ENCODE data around the gene HYKK.

Gene HYKK

DNA sequence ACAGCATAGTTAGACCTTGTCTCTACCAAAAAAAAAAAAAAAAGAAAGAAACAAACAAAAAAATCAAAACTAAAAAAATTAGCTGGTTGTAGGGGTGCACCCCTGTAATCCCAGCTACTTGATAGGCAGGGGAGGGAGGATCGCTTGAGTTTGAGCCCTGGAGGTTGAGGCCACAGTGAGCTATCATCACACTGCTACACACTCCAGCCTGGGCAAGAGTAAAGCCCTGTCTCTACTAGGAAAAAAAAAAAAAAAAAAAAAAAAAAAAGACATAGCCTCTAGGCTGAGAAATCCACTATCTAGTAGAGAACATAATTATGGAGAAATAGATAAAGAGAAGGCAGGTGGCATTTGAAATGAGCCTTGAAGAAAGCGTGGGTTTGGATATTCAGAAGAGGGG lies 55.7 kb downstream of the HYKK start:
- no peak overlapping the region for H3K4me3 Mint-ChIP-seq
- DNase-seq (no peak), ATAC-seq (no peak)
- no peak overlapping the region for H3K27ac Mint-ChIP-seq
- H3K27me3 Mint-ChIP-seq, result peaks cover 20% of the 10 kb centered on the region
- H3K4me1 Mint-ChIP-seq, result peaks cover 31% of the 10 kb centered on the region
- no peaks in the 10 kb centered on the region for H3K9me3 Mint-ChIP-seq

DNA sequence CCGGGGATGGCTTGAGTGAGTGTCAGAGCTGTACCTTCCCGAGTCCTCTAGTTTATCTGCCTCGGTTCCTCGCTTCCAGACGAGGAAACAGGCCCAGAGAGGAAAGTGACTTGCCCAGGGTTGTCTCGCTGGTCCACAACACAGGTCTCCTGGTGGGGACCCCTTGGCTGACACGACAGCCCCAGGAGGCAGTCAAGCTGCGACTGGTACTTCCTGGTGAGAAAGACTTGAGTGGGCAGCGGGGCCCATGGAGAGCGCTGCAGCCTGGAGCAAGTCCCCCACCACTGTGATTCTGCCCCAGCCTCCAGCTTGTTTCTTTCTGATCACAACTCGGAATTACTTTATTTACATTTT lies 57.3 kb downstream of the HYKK start:
- Mint-ChIP-seq H3K27ac (peak overlapping the region in 1 of 2 donors; percentile 94), H3K4me1 (peaks cover 31% of the 10 kb centered on the region), H3K4me3 (peak overlapping the region; percentile 92 to 95), H3K9me3 (no peaks in the 10 kb centered on the region), H3K27me3 (peaks cover 20% of the 10 kb centered on the region)
- DNase-seq (no peak), ATAC-seq (peak; percentile 27)

DNA sequence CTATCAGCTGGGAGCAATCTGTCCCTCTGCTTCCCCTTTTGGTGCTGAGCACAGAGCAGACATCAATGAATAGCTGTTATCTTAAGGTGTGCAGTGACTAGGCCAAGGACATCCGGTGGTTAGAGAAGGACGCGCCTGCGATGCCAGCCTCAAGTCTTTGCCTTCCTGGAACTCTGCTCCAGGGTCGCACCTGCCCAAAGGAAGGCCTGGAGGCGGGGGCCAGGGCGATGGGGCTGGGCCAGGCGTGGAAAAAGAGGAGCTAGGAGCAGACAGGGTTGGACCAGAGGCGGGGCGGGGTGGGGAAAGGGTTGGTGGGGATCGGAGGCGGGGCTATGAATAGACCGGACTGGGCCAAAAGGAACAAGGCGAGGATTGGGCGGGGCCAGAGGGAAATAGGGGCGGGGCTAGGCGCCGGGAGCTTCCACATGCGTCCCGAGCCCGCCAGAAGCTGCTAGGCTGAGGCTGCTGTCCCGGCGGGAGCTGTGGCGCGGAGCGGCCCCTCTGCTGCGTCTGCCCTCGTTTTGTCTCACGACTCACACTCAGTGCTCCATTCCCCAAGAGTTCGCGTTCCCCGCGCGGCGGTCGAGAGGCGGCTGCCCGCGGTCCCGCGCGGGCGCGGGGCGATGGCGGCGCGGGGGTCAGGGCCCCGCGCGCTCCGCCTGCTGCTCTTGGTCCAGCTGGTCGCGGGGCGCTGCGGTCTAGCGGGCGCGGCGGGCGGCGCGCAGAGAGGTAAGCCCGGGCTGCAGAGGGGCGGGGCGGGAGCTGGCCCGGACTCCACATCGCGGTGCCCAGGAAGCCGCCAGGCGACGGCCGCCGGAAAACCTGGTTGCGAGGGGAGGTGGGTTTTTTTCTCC lies 57.9 kb downstream of the HYKK start, which contains the start of gene CHRNA5:
TSS of gene CHRNA5 (plus strand) at position 424 of the 854 bp plus-strand sequence. CDS start at position 624, 200 bp downstream.
- Mint-ChIP-seq H3K4me3 (peak within 1 kb of the TSS; percentile 92 to 95), H3K9me3 (no peaks in the 10 kb centered on the region), H3K27ac (peak within 1 kb of the TSS; percentile 84 to 94)

DNA sequence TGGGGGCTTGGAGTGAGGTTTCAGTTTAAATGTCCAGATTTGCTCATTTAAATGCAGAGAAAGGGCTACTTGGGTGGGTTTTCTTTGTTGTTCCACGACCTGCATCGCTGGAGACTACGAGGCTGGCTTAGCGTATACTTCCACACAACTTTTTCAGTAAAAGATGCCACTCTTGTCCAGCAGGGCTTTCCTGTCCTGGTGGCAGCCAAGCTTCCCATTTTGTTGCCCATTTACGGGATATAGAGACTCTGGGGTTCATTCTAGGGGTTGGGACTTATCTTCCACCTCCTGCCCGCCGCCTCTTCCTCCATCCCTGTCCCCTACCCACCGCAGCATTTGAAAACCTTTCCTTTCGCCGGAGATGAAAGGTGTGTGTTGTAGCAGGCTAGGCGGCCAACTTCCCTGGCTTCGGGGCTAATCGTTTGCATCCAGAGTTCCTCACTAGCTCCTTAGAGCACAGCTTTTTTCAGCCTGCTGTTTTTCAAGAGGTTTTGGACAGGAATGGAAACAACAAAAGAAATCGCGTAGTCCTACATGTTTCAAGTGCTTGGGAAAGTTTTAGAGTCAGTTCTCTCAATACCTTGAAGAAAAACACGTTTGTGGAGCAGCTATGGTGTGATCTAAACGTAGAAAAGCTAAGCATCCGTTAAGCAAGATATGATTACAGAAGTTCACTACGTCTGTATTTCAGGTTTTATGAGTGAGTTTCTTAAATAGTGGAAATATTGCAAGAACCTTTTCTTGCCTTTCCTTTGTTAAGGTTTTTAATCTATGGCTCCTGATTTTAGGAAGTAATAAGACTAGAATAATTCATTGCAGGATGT lies 58.8 kb downstream of the HYKK start:
- peak; percentile 39 for ATAC-seq
- H3K4me3 Mint-ChIP-seq, result peak overlapping the region; percentile 92 to 95
- H3K27ac Mint-ChIP-seq, result peak overlapping the region in 1 of 2 donors; percentile 70
- H3K9me3 Mint-ChIP-seq, result no peaks in the 10 kb centered on the region
- peaks cover 20% of the 10 kb centered on the region for H3K27me3 Mint-ChIP-seq
- no peak for DNase-seq
- H3K4me1 Mint-ChIP-seq, result peaks cover 31% of the 10 kb centered on the region

More for the DNA sequence above, 57.9 kb downstream of the HYKK start, which contains the start of gene CHRNA5:
- Mint-ChIP-seq H3K27me3 (peaks cover 20% of the 10 kb centered on the region), H3K4me1 (peaks cover 31% of the 10 kb centered on the region)
- DNase-seq (peak; percentile 35 to 72), ATAC-seq (peak; percentile 88)

DNA sequence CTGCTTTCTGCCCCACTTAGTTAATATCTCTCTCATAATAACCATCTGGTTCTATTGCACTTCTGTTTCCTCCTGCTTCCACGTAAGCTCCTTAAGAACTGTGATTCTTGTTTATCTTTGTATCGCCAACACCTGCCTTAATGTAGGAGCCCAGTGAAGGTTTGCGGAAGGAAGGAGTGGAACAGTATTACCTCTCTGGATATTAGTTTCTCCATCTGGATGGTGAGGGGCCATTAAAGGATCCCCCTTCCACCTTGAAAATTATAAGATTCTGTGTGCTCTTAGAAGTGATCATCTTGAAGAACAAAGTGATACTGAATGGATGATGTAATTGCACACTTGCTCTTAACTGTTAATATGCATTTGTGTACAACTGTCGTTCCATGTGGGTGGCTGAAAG lies 60.2 kb downstream of the HYKK start:
- H3K4me1 Mint-ChIP-seq, result peaks cover 31% of the 10 kb centered on the region
- peak overlapping the region in 1 of 2 donors; percentile 33 for H3K4me3 Mint-ChIP-seq
- ATAC-seq (no peak), DNase-seq (no peak)
- H3K9me3 Mint-ChIP-seq, result no peaks in the 10 kb centered on the region
- peaks cover 20% of the 10 kb centered on the region for H3K27me3 Mint-ChIP-seq
- H3K27ac Mint-ChIP-seq, result no peak overlapping the region

DNA sequence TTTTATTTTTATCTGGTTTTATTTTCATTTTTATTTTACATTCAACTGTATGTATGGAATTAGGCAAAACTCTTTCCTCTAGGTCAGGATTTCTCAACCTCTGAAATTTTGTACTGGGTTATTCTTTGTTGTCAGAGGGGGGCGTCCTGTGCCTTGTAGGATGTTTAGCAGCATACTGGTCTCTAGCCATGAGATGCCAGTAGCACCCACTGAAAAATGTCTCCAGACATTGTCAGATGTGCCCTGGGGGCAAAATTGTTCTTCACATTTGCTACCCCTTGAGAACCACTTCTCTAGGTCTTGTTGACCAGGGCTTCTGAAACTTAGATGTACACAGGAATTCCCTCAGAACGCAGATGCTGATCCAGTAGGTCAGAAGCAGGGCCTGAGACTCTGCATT lies 63.3 kb downstream of the HYKK start:
- Mint-ChIP-seq H3K9me3 (no peaks in the 10 kb centered on the region), H3K4me1 (peaks cover 18% of the 10 kb centered on the region), H3K27ac (no peak overlapping the region), H3K4me3 (no peak overlapping the region), H3K27me3 (peaks cover 20% of the 10 kb centered on the region)
- DNase-seq, result no peak
- ATAC-seq, result no peak

DNA sequence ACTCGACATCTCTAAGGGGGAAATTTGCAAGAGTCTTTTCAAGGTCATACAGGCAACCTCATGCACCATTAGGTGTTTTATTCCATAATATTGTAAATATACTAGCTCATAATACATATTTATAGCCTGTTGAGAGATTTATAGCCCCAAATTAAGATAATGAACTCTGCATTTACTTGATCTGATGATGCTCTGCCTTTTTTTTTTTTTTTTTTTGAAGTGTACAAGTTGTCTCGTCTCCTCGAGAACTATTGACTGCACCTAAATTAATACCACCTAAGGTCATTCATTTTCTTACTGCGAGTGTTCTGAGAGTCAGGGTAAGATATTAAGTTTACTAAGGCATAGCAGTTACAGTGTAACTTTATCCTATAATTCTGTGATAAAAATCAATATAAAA lies 64.0 kb downstream of the HYKK start:
- Mint-ChIP-seq H3K4me3 (no peak overlapping the region), H3K4me1 (peaks cover 15% of the 10 kb centered on the region), H3K27me3 (peaks cover 21% of the 10 kb centered on the region), H3K9me3 (no peaks in the 10 kb centered on the region), H3K27ac (no peak overlapping the region)
- DNase-seq (no peak), ATAC-seq (no peak)

DNA sequence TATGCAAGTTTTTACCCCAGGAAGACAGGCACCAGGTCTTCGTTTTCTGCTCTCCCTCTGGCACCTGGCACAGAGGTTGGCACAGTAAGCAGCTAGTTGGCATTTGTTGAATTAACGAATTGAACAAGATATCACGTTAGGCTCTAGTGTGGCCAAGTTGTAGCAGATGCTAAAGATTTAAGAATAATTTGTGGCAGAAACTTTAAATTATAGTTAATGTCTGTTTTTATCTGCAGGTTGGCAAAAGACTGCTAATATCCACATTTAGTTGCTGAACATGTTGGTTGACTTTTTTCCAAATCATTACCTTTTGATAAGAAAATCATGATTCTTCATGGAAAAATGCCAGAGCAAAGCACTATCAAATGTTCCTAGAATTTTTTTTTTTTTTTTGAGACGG lies 66.0 kb downstream of the HYKK start:
- no peaks in the 10 kb centered on the region for H3K4me1 Mint-ChIP-seq
- no peaks in the 10 kb centered on the region for H3K9me3 Mint-ChIP-seq
- DNase-seq (no peak), ATAC-seq (no peak)
- H3K27ac Mint-ChIP-seq, result no peak overlapping the region
- H3K27me3 Mint-ChIP-seq, result peaks cover 8% of the 10 kb centered on the region
- H3K4me3 Mint-ChIP-seq, result no peak overlapping the region

DNA sequence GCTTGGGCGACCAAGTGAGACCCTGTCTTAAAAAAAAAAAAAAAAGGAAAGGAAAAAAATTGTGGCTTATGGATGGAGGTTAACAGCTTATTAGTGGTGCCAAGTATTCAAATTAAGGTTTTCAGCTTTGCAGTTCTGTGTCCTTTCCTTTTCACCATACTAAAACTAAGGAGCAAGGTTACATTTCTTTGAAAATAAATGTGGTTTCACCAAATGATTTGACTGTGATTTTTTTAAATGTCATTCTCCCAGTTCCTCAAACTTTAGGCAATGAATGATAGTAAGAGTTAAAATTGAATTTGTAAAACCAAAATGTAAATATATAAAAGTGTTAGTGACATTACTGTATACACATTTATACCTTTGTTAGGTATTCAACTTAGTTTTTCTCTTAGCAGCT lies 67.6 kb downstream of the HYKK start:
- ATAC-seq (no peak), DNase-seq (no peak)
- H3K9me3 Mint-ChIP-seq, result no peaks in the 10 kb centered on the region
- no peak overlapping the region for H3K27ac Mint-ChIP-seq
- no peaks in the 10 kb centered on the region for H3K4me1 Mint-ChIP-seq
- no peak overlapping the region for H3K4me3 Mint-ChIP-seq
- H3K27me3 Mint-ChIP-seq, result peaks cover 8% of the 10 kb centered on the region
